NCI-H524 treated with DMSO at 0.1 percent for 48 hours (cell line): Measurements from ENCODE around the gene CGNL1.
A peak's percentile ranks its signal among the peaks of the same experiment; 100 is the strongest.

Experiments
- DNase-seq: peaks from one replicate; lab custom pipeline; 2025; lab: John Stamatoyannopoulos, UW

CGNL1 gene, protein sequence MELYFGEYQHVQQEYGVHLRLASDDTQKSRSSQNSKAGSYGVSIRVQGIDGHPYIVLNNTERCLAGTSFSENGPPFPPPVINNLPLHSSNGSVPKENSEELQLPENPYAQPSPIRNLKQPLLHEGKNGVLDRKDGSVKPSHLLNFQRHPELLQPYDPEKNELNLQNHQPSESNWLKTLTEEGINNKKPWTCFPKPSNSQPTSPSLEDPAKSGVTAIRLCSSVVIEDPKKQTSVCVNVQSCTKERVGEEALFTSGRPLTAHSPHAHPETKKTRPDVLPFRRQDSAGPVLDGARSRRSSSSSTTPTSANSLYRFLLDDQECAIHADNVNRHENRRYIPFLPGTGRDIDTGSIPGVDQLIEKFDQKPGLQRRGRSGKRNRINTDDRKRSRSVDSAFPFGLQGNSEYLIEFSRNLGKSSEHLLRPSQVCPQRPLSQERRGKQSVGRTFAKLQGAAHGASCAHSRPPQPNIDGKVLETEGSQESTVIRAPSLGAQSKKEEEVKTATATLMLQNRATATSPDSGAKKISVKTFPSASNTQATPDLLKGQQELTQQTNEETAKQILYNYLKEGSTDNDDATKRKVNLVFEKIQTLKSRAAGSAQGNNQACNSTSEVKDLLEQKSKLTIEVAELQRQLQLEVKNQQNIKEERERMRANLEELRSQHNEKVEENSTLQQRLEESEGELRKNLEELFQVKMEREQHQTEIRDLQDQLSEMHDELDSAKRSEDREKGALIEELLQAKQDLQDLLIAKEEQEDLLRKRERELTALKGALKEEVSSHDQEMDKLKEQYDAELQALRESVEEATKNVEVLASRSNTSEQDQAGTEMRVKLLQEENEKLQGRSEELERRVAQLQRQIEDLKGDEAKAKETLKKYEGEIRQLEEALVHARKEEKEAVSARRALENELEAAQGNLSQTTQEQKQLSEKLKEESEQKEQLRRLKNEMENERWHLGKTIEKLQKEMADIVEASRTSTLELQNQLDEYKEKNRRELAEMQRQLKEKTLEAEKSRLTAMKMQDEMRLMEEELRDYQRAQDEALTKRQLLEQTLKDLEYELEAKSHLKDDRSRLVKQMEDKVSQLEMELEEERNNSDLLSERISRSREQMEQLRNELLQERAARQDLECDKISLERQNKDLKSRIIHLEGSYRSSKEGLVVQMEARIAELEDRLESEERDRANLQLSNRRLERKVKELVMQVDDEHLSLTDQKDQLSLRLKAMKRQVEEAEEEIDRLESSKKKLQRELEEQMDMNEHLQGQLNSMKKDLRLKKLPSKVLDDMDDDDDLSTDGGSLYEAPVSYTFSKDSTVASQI

GRCh38 chr15:57375827-57376695, at the start of gene CGNL1:
CGNL1 (plus strand) TSS chr15:57376505; CDS start chr15:57438000, 61,495 bp downstream.
- no peak for DNase-seq

GRCh38 chr15:57327985-57328471, 48.3 kb upstream of the CGNL1 start:
- DNase-seq = no peak

DNA sequence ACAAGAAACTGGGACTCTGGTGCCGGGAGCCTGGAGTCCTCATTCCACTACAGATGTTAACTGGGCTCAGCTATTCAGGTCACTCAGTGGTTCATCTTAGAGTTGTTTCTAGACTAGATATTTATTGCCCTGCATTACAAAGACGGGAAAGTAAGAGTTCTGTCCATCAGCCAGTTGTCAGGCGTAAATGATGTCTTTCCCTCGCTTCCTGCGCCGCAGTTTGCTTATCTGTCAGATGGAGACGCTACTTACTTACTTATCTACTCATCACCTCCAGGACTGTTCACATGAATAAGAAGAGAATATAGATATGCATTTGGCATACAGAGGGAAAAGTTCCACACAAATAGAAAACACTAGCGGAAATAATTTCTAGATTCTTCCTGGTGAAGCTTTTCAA, 47.8 kb upstream of the CGNL1 start:
- no peak for DNase-seq

GRCh38 chr15:57328897-57329296, 47.4 kb upstream of the CGNL1 start:
- no peak for DNase-seq

GRCh38 chr15:57329582-57330367, 46.5 kb upstream of the CGNL1 start:
- no peak for DNase-seq

- DNase-seq = no peak
Observed at GRCh38 chr15:57330619-57331340, 45.5 kb upstream of the CGNL1 start.

- no peak for DNase-seq
Observed at GRCh38 chr15:57332326-57332725, 44.0 kb upstream of the CGNL1 start.

GRCh38 chr15:57333487-57333886, 42.8 kb upstream of the CGNL1 start:
- DNase-seq = no peak

- no peak for DNase-seq
Observed at GRCh38 chr15:57334257-57334656, 42.0 kb upstream of the CGNL1 start.

DNA sequence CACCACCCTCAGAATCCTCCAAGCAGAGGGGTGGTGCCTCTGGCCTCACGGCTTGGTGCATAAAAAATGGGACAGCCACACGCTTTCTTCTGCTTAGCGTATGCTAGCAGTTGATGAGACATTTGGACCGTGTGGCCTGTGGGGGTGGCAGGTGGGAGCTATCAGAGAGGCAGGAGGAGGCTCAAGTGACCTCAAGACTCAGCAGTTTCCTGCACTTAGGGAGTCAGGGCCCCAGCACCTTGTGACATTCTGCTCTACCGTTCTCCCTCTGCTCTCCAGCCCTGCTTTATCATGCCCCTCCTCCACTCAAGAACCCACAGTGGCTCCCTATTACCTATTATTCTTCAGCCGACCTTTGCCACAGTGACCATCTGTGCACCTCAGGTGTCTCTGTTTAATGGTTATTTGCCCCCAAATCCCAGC, 41.0 kb upstream of the CGNL1 start:
- no peak for DNase-seq

DNA sequence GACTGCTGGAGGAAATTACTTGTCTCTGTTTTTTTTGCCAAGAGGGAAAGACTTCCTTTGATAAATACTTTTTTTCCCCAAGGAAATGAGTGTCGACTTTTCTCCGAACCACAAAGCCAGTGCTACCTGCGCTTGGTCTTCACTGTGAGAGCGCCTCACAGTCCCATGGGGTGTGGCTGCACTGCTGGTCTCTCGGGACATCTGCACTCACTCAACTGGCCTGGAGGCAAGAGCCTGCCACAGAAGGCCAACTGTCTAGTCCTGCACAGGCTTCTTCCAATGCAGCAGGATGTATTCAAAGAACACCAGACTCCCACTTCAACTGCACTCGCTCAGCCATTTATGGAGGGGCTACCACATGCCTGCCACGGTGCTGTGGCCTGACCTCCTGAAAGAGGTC, 40.6 kb upstream of the CGNL1 start:
- DNase-seq = no peak

GRCh38 chr15:57337868-57338411, 38.4 kb upstream of the CGNL1 start:
- DNase-seq = no peak

- DNase-seq = no peak
Observed at GRCh38 chr15:57339321-57339720, 37.0 kb upstream of the CGNL1 start.

DNA sequence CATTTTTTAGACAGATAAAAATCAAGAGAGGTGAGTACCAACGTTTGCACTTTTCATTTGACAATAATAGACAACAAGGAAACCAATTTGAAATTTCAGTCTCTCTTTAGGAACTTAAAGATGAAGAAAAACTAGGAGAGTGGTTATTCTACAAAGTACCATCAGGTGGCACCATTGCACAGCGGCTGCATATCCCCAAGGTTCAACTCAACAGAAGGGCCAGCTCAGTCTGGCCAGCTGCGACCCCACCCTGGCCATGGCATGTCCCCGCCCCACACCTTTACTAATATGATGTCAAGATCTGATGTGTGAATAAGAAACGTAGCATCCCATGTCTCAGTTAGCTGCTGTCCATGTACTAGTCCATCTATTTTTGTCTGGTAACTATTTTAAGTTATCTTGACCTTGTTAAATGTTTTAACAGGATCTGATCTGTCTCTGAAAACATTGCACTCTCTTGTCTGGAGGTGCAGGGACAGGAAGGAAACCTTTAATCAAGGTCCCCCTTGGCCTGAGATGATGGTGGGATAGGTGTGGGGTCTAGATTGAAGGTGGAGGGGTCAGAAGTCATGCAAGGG, 35.5 kb upstream of the CGNL1 start:
- peak; percentile 44 for DNase-seq

- no peak for DNase-seq
Observed at GRCh38 chr15:57343048-57343447, 33.3 kb upstream of the CGNL1 start.

GRCh38 chr15:57343498-57343897, 32.8 kb upstream of the CGNL1 start:
- no peak for DNase-seq

- no peak for DNase-seq
Observed at GRCh38 chr15:57344282-57344681, 32.0 kb upstream of the CGNL1 start.

GRCh38 chr15:57345584-57345983, 30.7 kb upstream of the CGNL1 start:
- no peak for DNase-seq

DNA sequence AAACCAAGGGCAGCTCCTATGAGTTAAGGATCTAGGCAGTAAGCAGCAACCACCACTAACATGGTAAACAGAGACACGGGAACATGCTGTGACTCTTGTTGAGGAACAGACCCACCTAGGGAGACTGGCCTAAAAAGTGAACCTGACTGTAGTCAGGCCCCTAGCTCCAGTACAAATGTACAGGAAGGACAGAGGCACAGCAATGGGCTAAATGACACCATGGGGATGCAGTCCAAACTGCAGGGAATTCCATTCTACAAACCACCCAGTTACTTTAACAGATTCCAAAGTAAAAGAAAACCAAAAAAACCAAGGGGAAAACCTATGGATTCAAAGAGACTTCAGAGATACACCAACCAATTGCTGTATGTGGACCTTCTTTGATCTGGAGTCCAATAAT, 28.2 kb upstream of the CGNL1 start:
- no peak for DNase-seq
